NT2/D1 (cell line): ENCODE results near the gene DCDC2.

Experiments
- SUZ12 ChIP-seq: IDR thresholded peaks from 2 replicates; pipeline ENCODE4 v1.6.1; 2011; ENCODE audit not compliant: insufficient read length, insufficient read depth; ENCODE audit errors: extremely low read depth
- YY1 ChIP-seq: IDR thresholded peaks from 2 replicates; pipeline ENCODE4 v1.6.1; 2011; ENCODE audit not compliant: insufficient read length, insufficient read depth
- ZNF274 ChIP-seq: IDR thresholded peaks from 2 replicates; pipeline ENCODE4 v1.6.1; 2011; ENCODE audit warnings: mild to moderate bottlenecking, low read depth, low read length

DNA sequence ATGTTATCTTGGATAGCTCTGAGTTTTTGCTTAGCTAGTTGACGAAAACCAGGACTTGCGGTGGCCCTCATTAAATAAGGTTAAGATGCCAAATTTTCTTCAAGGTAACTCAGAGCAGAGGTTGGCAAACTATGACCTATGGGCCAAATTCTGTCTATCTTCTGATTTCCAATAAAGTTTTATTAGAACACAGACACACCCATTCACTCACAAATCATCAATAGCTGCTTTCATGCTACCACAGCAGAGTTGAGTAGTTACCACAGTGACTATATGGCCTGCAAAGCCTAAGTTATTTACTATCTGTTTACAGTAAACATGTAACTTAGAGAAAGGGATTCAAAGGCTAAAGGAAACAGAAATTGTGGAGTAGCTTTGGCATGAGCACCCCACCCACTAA lies 23.6 kb downstream of the DCDC2 start:
- TF ChIP-seq SUZ12 = no peak
- TF ChIP-seq ZNF274 = no peak
- TF ChIP-seq YY1 = no peak
